Transverse colon (tissue), 4 donors: ENCODE results near the gene RPRD2.

Experiments
- CTCF ChIP-seq, 5 experiments: fragments of 200-600 bp in 3 of 5; fragments of 450-650 bp in 2 of 5; sonication (generic) in 3 of 5; IDR thresholded peaks; 1 replicate in 2 of 5; 2 replicates in 3 of 5; pipeline ENCODE4 v1.5.1; 2016 to 2017; ENCODE audit warnings: antibody characterized with exemption in 5 of 5, inconsistent platforms in 3 of 5, mild to moderate bottlenecking in 2 of 5, moderate library complexity in 1 of 5
- EP300 ChIP-seq: sonication (generic); formaldehyde crosslinking; IDR thresholded peaks from one replicate; pipeline ENCODE4 v1.6.1; 2017; ENCODE audit warnings: antibody characterized with exemption, low read depth
- POLR2A ChIP-seq: fragments of 450-650 bp; IDR thresholded peaks from one replicate; pipeline ENCODE4 v1.6.1; 2016; ENCODE audit warnings: antibody characterized with exemption, mild to moderate bottlenecking, moderate library complexity
- POLR2AphosphoS5 ChIP-seq, 3 donors: sonication (generic); formaldehyde crosslinking; IDR thresholded peaks; one replicate each; pipeline ENCODE4 v1.6.1; 2016; ENCODE audit warnings: antibody characterized with exemption in 3 of 3

- TF ChIP-seq CTCF (IDR thresholded peaks at IDR 0.05) (no peak), POLR2A (no peak), EP300 (no peak), POLR2AphosphoS5 (IDR thresholded peaks at IDR 0.05) (no peak)
Measured at GRCh38 chr1:150406483-150406882, 42.5 kb downstream of the RPRD2 start.
